ENCODE measurements around the gene NPFFR1.

NPFFR1 gene

DNA sequence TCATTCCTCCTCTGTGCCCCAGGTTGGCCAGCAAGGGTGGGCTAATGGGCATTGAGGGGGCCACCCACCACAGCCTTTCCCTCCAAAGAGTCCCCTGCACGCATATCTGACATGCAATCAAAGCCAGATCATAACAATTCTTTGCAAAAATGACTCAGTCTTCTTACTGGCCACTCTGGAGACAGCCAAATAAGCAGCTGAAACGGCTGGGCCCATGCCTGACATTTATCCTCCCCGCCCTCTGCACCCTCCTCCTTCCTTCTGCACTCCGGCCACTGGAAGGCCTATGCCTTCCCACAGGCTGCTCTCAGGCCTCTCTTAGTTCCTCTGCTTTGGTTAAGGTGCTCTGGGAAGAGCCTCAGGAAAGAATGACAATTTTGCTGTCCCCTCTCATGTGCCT lies 29.2 kb upstream of the NPFFR1 start:
- no peak for DNase-seq

DNA sequence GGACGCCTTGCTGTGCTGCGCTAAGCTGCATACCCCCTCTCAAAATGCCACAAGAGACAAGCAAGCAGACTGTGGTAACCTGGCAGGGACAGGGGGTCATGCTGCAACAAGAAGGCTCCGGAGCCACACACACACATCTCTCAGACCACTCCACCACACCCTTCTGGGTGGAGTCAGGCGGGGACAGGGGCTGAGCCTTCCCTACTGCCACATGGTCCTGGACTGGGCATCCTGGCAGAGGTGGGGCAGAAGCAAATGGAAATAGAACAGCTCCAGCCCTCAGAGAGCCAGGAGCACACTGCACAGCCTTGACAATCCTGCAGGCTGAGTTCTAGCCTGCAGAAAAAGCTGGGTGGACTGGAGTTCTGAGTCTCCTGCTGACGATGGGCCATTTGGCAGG lies 28.4 kb upstream of the NPFFR1 start:
- DNase-seq, result no peak

- no peak for DNase-seq
Observed at GRCh38 chr10:70311698-70312097, 27.9 kb upstream of the NPFFR1 start.

- no peak for DNase-seq
Observed at GRCh38 chr10:70309661-70310060, 25.9 kb upstream of the NPFFR1 start.

DNA sequence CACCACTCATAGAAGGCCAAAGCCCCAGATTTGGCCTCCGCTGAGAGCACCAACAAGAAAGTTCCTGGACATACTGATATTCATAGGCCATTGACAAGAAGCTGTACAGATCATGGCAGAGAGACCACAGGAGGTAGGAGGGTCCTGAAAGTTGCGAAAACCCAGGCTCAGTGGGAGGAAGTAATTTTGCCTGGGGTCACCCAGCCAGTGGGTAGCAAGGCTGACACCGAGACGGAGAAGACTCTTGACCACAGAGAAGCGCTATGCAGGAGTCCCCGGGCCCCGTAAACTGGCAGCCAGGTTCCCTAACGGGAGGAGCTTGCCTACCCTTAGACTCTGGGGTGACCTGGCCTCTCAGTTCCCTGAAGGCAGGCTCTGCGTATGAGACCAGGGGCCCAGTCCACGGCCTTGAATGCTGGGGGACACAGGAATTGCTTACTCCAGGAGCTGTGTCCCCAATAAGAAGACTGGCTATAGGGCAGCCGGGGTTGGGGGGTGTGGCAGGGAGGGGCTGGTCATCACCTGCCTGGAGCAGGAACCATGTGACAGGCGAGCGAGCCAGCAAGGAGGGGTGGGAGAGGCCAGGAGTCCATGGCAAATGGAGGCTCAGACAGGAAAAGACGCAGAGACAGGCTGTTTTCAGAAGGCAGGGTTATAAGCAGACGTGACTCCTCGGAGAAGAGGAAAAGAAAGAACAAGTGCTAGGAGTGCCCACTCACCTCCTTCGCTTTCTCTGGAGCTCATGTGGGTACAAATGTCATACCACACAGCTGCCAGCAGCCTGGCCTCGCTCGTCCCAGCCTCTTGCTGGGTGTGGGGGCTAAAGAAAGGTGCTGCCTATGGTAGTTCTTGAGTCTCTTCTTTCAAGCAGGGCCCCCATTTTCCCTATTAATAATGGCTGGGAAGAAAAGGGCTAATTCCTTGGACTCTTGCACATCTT lies 24.6 kb upstream of the NPFFR1 start:
- no peak for DNase-seq

DNA sequence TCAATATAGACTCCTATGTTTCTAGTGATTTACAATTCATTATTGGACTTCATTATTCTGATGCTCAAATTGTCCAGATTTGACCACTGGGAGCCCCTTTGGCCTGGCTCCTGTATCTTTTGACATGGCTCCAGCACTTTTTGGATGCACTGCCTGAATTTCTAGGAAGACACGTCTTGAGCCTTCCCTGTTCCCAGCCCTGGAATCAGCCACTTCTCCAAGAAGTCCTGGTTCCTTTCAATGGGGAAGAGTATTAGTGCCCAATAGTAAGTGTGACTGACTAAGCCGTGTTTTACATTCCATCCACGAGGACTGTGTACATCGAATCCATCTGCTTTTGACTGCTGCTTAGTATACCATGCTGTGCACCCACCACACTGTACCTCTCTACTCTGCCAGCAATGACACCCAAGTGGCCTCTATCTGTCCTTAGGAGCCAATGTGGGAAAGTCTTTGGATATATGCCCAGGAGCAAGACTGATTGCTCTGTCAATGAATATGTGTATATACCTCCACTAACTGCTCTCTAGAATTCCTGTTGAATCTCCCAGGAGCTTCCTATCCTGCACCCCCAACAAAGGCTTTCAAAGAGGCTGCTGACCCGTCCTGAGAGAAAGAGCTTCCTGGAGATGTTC lies 23.2 kb upstream of the NPFFR1 start:
- DNase-seq, result no peak

DNA sequence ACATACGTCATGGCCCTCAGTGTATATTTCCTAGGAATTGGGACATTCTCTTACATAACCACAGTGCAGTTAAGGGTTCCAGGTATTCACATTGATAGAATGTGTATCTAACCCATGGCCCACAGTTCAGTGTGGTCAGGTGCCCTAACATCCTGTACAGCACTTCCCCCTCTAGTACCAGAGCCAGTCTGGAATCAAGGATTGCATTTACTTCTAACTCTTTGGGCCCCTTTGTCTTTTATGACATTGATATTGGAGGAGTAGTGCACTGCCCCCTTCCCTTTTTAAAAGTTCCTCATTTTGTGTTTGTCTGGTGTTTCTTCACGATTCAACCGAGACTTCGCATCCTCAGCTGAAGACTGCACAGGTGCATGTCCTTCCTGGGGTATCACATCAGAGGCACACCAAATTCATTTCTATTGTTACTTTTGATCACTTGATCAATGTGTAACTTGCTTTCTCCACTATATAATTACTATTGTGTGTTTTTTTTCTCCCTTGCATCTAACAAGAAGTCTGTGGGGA lies 22.4 kb upstream of the NPFFR1 start:
- no peak for DNase-seq

GRCh38 chr10:70303730-70304129 lies 19.9 kb upstream of the NPFFR1 start:
- no peak for DNase-seq

GRCh38 chr10:70302292-70302691 lies 18.5 kb upstream of the NPFFR1 start:
- DNase-seq, result no peak

- DNase-seq, result no peak
Observed at GRCh38 chr10:70300908-70301597, 17.2 kb upstream of the NPFFR1 start.

- no peak for DNase-seq
Observed at GRCh38 chr10:70300461-70300860, 16.7 kb upstream of the NPFFR1 start.

DNA sequence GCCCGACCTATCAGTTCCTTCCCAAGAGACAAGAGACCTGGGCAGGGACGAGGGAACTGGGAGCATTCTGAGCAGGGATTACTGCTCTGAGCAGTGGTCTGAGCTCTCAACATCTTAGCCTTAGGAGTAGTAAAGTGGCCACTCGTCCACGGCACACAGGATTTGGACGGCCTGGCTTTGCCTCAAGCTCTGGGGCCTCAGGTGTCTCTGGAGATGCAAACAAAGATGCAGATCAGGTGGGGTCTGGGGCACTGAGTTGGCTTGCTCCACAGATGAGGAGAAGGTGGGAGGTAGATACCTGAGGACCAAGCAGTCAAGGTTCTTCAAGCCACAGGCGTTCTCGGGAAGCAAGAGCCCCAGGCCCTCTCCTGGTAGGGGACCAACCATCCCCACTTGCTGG lies 16.1 kb upstream of the NPFFR1 start:
- DNase-seq, result no peak

DNA sequence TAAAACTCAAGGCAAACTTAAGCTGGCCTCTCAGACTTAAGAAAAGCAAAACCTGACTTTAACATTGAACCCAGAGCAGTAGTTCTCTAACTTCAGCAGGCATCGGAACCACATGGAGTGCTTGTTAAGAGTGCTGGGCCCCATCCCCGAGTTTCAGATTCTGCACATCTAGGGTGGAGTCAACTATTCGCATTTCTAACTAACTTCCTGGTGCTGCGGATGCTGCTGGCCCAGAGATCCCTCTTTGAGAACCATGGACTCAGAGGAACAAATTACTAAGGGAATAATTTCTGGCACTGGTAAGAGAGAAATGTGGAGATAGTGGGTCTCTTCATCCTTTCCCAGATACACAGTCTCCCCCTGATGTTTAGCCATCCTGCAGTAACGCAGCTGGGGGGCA lies 14.6 kb upstream of the NPFFR1 start:
- no peak for DNase-seq

- DNase-seq, result no peak
Observed at GRCh38 chr10:70297224-70297623, 13.4 kb upstream of the NPFFR1 start.

DNA sequence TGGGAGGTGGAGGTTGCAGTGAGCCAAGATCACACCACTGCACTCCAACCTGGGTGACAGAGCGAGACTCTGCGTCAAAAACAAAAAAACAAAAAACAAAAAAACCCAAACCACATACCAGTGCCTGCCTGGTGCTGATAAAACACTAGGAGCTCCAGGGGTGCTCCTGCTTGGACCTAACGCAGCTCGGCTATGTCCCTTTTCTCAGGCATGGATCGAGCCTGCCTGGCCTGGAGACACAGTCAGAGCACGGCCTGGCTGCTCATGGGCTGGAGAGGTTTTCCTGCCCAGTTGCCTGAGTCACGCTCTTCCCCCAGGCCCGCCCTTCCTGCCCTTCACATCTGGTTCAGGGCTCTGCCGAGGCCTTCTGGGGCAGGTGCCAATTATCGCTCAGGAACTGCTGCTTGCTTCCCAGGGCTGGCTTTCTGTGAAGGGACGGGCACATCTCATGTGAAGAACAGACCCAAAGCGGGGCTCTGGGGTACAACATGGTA lies 12.6 kb upstream of the NPFFR1 start:
- peak; percentile 82 for DNase-seq

GRCh38 chr10:70295926-70296325 lies 12.1 kb upstream of the NPFFR1 start:
- no peak for DNase-seq

DNA sequence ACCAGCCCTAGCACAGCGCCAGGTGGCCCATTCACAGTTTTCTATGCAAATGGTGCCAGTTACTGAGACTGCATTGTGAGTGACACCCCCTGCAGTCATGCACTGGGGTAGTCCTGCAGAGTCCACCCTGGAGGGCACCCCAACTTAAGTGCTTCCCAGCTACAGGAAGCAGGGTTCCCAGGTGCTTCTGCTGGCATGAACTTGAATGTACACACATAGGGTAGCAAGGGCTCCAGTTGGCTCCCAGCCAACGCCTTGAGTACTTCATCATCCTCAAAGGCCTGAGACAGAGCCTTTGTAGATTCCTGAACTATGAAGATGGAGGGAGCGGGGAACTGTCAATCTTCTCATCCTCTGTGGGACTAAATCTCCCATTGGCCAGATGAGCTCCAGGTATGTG lies 11.5 kb upstream of the NPFFR1 start:
- no peak for DNase-seq

DNA sequence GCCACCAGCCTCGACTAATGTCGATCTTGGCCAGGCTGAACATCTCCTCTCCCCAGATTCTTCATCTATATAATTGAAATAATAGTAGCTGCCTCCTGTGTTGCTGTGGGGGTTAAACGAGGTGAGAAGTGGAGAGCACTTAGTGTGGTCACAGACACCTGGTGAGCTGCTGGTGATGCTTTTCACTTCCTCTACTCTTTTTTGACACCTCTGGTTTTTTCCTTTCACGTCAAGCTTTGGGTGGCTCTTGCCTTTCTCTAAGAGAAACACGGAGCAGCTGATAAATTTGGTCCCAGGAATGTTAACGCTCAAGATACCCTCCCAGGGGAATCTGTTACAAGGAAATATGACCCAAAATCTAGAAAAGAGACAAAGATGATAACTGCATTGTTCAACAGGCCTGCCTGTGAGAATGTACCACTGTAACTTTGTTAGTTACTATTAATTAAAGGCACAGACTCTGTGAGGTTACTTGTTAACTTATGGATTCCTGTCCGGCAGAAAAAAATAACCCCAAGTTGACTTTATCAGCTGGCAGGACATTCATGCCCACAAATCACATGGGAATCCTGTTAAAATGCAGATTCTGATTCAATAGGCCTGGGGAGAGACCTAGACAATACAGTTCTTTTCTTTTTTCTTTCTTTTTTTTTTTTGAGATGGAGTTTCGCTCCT lies 9.5 kb upstream of the NPFFR1 start:
- no peak for DNase-seq

DNA sequence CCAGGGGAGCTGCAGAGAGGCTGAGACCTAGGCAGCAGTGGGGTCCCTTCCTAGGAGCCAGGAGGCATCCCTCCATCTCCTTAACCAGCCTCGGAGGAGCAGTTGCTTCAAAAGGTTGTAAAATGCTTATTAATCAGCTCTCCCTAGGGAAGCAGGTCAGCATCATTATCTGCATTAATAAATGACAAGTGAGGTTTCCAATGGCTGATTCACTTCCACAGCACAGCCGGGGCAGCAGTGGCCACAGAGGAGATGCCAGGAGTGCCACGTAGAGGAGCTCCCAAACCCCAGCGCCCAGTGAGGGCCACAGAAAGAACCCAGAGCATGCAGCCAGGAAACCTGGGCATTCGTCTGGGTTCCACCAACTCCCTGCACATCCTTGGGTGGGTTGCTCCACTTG lies 8.2 kb upstream of the NPFFR1 start:
- no peak for DNase-seq

GRCh38 chr10:70289739-70290138 lies 5.9 kb upstream of the NPFFR1 start:
- DNase-seq, result no peak

GRCh38 chr10:70286616-70287015 lies 2.8 kb upstream of the NPFFR1 start:
- no peak for DNase-seq

DNA sequence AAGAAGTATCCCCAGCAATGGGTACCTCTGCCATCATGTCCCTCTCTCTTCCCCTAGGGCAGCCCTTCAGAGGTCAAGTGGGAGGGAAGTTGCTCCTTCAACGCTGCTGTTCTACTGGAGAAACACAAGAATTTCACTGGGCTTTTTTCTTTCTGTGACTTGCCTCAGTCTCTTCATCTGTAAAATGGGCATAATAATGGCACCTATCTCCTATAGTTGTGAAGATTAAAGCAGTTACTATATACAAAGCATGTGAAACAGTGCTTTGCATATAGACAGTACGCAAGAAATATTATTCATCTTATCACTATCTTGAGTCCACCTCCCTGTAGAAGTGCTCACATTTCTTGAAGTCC lies 1.6 kb upstream of the NPFFR1 start:
- no peak for DNase-seq

Measured in fibroblast of skin of back (primary cell).